OCI-LY7 (cell line): Measurements from ENCODE around the gene NDUFB1.

Experiments
- EZH2phosphoT487 ChIP-seq: fragments of 200-600 bp; sonication (generic); IDR thresholded peaks from 2 replicates; pipeline ENCODE4 v1.6.1; 2018; ENCODE audit warnings: low read depth, borderline replicate concordance, mild to moderate bottlenecking, mixed run types, antibody characterized with exemption, low read length, moderate library complexity, mixed read lengths
- TF ChIP-seq, protein P1 (sequence below): fragments of 200-600 bp; sonication (generic); conservative IDR thresholded peaks from 2 replicates; pipeline ENCODE4 v1.5.1; 2014; ENCODE audit warnings: mild to moderate bottlenecking, antibody characterized with exemption, low read length, moderate library complexity, mixed read lengths

DNA sequence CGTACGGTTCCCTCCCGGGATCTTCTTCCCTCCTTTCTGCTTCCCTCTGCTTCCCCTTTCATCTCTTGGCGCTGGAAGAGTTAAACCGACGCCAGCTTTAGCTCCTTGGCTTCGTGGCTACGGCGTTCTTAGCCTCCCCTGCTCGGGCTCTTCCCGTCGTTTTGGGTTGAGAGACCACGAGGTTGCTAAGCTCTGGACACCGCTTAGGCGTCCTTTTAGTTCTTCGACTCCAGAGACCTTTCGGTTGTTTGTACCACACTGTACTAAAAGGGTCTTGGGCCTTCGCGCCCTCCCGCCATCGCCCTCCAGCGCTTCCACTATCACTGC, 808 bp upstream of the NDUFB1 start:
- TF ChIP-seq, protein P1, sequence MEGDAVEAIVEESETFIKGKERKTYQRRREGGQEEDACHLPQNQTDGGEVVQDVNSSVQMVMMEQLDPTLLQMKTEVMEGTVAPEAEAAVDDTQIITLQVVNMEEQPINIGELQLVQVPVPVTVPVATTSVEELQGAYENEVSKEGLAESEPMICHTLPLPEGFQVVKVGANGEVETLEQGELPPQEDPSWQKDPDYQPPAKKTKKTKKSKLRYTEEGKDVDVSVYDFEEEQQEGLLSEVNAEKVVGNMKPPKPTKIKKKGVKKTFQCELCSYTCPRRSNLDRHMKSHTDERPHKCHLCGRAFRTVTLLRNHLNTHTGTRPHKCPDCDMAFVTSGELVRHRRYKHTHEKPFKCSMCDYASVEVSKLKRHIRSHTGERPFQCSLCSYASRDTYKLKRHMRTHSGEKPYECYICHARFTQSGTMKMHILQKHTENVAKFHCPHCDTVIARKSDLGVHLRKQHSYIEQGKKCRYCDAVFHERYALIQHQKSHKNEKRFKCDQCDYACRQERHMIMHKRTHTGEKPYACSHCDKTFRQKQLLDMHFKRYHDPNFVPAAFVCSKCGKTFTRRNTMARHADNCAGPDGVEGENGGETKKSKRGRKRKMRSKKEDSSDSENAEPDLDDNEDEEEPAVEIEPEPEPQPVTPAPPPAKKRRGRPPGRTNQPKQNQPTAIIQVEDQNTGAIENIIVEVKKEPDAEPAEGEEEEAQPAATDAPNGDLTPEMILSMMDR, result no peak
- TF ChIP-seq EZH2phosphoT487, result no peak
